Liver (tissue), 9 donors: ENCODE data around the gene PTPN22. TPM values are rescaled to one million over a fixed set of nuclear protein-coding genes. Genes with fewer than 3 reads are reported as not detected.
A peak's percentile ranks its signal among the peaks of the same experiment; 100 is the strongest.

Experiments used
- DNase-seq: peaks from one replicate; pipeline ENCODE4 v3.0.0-alpha.2; 2017; ENCODE audit warnings: low spot score
- H3K27ac ChIP-seq, 2 donors: one replicate each; pipeline ENCODE4 v1.7.0; 2013; ENCODE audit warnings: inconsistent platforms in 2 of 2, low read length in 2 of 2, control low read depth in 1 of 2, low read depth in 1 of 2, mild to moderate bottlenecking in 1 of 2
- H3K27me3 ChIP-seq, 4 donors: one replicate each; pipeline versions ENCODE4 v1.6.1 to v1.7.0; 2013; ENCODE audit warnings: low read length in 3 of 4, inconsistent platforms in 1 of 4, mild to moderate bottlenecking in 1 of 4, moderate library complexity in 1 of 4; ENCODE audit not compliant: control insufficient read depth in 4 of 4, insufficient read depth in 4 of 4
- H3K36me3 ChIP-seq, 4 donors: one replicate each; pipeline versions ENCODE4 v1.6.1 to v1.7.0; 2013; ENCODE audit warnings: low read length in 3 of 4, mild to moderate bottlenecking in 3 of 4, low read depth in 1 of 4, moderate library complexity in 1 of 4; ENCODE audit not compliant: control insufficient read depth in 4 of 4, insufficient read depth in 3 of 4
- H3K4me1 ChIP-seq, 4 donors: one replicate each; pipeline versions ENCODE4 v1.6.1 to v1.7.0; 2013; ENCODE audit warnings: low read length in 3 of 4, mild to moderate bottlenecking in 3 of 4, moderate library complexity in 1 of 4; ENCODE audit not compliant: control insufficient read depth in 4 of 4, insufficient read depth in 4 of 4
- H3K4me3 ChIP-seq, 3 donors: one replicate each; pipeline versions ENCODE4 v1.6.1 to v1.7.0; 2013; ENCODE audit warnings: low read length in 3 of 3, control low read depth in 1 of 3, low read depth in 1 of 3, mild to moderate bottlenecking in 1 of 3
- H3K9ac ChIP-seq, 2 donors: one replicate each; pipeline ENCODE4 v1.7.0; 2013; ENCODE audit warnings: low read length in 2 of 2, mild to moderate bottlenecking in 2 of 2, moderate library complexity in 2 of 2, control low read depth in 1 of 2, low read depth in 1 of 2
- H3K9me3 ChIP-seq, 4 donors: one replicate each; pipeline versions ENCODE4 v1.6.1 to v1.7.0; 2013; ENCODE audit warnings: low read length in 3 of 4; ENCODE audit not compliant: control insufficient read depth in 4 of 4
- ATF3 ChIP-seq: IDR thresholded peaks from 2 replicates; pipeline ENCODE4 v1.6.1; 2016; ENCODE audit warnings: antibody characterized with exemption
- CTCF ChIP-seq: fragments of 150-350 bp; IDR thresholded peaks from 2 replicates; pipeline ENCODE4 v1.5.1; 2017; ENCODE audit warnings: improper control_type of control experiment, low read depth, low read length; ENCODE audit not compliant: missing input control
- EGR1 ChIP-seq, 2 donors: IDR thresholded peaks; 2 replicates each; pipeline ENCODE4 v1.6.1; 2016 to 2018; ENCODE audit warnings: antibody characterized with exemption in 2 of 2, low read depth in 2 of 2
- FOXA1 ChIP-seq: IDR thresholded peaks from 2 replicates; pipeline ENCODE4 v1.6.1; 2016; ENCODE audit warnings: antibody characterized with exemption
- FOXA2 ChIP-seq: IDR thresholded peaks from 2 replicates; pipeline ENCODE4 v1.6.1; 2016; ENCODE audit warnings: antibody characterized with exemption
- HNF4A ChIP-seq, 2 donors: conservative IDR thresholded peaks; 2 replicates each; pipeline ENCODE4 v1.6.1; 2016; ENCODE audit warnings: antibody characterized with exemption in 2 of 2, mild to moderate bottlenecking in 2 of 2
- JUND ChIP-seq, 2 donors: IDR thresholded peaks; 2 replicates each; pipeline ENCODE4 v1.6.1; 2016; ENCODE audit warnings: antibody characterized with exemption in 2 of 2
- NR2F2 ChIP-seq: IDR thresholded peaks from 2 replicates; pipeline ENCODE4 v1.6.1; 2016; ENCODE audit warnings: antibody characterized with exemption
- RAD21 ChIP-seq, 2 donors: IDR thresholded peaks; 2 replicates each; pipeline ENCODE4 v1.6.1; 2016; ENCODE audit warnings: antibody characterized with exemption in 2 of 2, mild to moderate bottlenecking in 2 of 2
- REST ChIP-seq: IDR thresholded peaks from 2 replicates; pipeline ENCODE4 v1.6.1; 2016; ENCODE audit warnings: antibody characterized with exemption, mild to moderate bottlenecking
- RXRA ChIP-seq, 2 donors: IDR thresholded peaks; 2 replicates each; pipeline ENCODE4 v1.6.1; 2017 to 2018; ENCODE audit warnings: antibody characterized with exemption in 2 of 2, mild to moderate bottlenecking in 1 of 2
- SP1 ChIP-seq: IDR thresholded peaks from 2 replicates; pipeline ENCODE4 v1.6.1; 2018; ENCODE audit warnings: antibody characterized with exemption, mild to moderate bottlenecking
- TAF1 ChIP-seq: conservative IDR thresholded peaks from 2 replicates; pipeline ENCODE4 v1.6.1; 2016; ENCODE audit warnings: antibody characterized with exemption, mild to moderate bottlenecking
- YY1 ChIP-seq: IDR thresholded peaks from 2 replicates; pipeline ENCODE4 v1.6.1; 2016; ENCODE audit warnings: antibody characterized with exemption, mild to moderate bottlenecking
- ZBTB33 ChIP-seq: IDR thresholded peaks from 2 replicates; pipeline ENCODE4 v1.6.1; 2016; ENCODE audit warnings: antibody characterized with exemption
- WGBS: extraction: QIAGEN DNeasy Blood & Tissue Kit; methylation state at CpG from one replicate; pipeline ENCODE4 v1.1.7; 2013; 5-methylcytosine and 5-hydroxymethylcytosine counted together
- polyA plus RNA-seq, 2 donors: library from polyadenylated mRNA; stranded (reverse) in 1 of 2; unstranded in 1 of 2; fragments of 200-250 nt in 1 of 2; fragments of >200 nt in 1 of 2; fragmentation: Nextera tagmentation in 1 of 2; extraction: Ambion mirVana in 1 of 2; gene quantifications; one replicate each; pipeline versions ENCODE4 v1.2.1 to v1.2.3, GENCODE V29; 2013 to 2015
- total RNA-seq, 2 donors: library from RNA; depleted of rRNA; stranded (reverse); fragments of >200 nt; gene quantifications; one replicate each; pipeline ENCODE4 v1.2.3, GENCODE V29; 2014
- donor health status: healthy.
- donor health status: healthy.
- donor health status: healthy.
- donor health status: healthy.
- donor health status: healthy.

Gene PTPN22
- total and polyA plus RNA-seq, 4 donors, result 0.24 to 1.9 (median 1.0) TPM

GRCh38 chr1:113904293-113904673, 32.8 kb upstream of the PTPN22 start:
- under 1% methylated on average over 11 of the region's 11 CpGs for WGBS
- Histone ChIP-seq H3K9me3 (no peaks in the 10 kb centered on the region), H3K27me3 (no peaks in the 10 kb centered on the region), H3K27ac (peak overlapping the region; percentile 82 to 93), H3K4me3 (peak overlapping the region; percentile 52 to 94 (median 77)), H3K4me1 (peaks cover 2 to 23% (median 17%) of the 10 kb centered on the region in 4 donors), H3K36me3 (peaks cover 0 to 15% (median 9%) of the 10 kb centered on the region in 4 donors), H3K9ac (peak overlapping the region; percentile 72 to 95)
- TF ChIP-seq FOXA2, result no peak
- TF ChIP-seq NR2F2, result no peak
- TF ChIP-seq FOXA1, result no peak
- no peak for TF ChIP-seq SP1
- no peak for TF ChIP-seq YY1
- no peak for TF ChIP-seq HNF4A (conservative IDR thresholded peaks at IDR 0.05)
- TF ChIP-seq RXRA (IDR thresholded peaks at IDR 0.05), result no peak
- TF ChIP-seq TAF1, result no peak
- no peak for TF ChIP-seq EGR1 (IDR thresholded peaks at IDR 0.05; ENCODE audit: low read depth in 2 of 2)
- no peak for TF ChIP-seq ATF3
- no peak for TF ChIP-seq REST
- no peak for DNase-seq

- Histone ChIP-seq H3K4me1 (peaks cover 2 to 23% (median 17%) of the 10 kb centered on the region in 4 donors), H3K9ac (peak overlapping the region; percentile 72 to 95), H3K27ac (peak overlapping the region; percentile 82 to 93), H3K36me3 (peaks cover 3 to 15% (median 9%) of the 10 kb centered on the region in 4 donors), H3K4me3 (peak overlapping the region; percentile 52 to 94 (median 77)), H3K27me3 (no peaks in the 10 kb centered on the region), H3K9me3 (no peaks in the 10 kb centered on the region)
- no peak for DNase-seq
- no peak for TF ChIP-seq JUND (IDR thresholded peaks at IDR 0.05)
- TF ChIP-seq SP1, result no peak
- no peak for TF ChIP-seq RXRA (IDR thresholded peaks at IDR 0.05)
- TF ChIP-seq ZBTB33, result no peak
- no peak for TF ChIP-seq RAD21 (IDR thresholded peaks at IDR 0.05)
- TF ChIP-seq CTCF, result no peak
- no peak for TF ChIP-seq FOXA1
- 38% methylated on average over 7 of the region's 7 CpGs for WGBS
Measured at GRCh38 chr1:113903501-113904292, 32.2 kb upstream of the PTPN22 start.
